Smooth muscle cell (in vitro differentiated cells): Measurements from ENCODE around the gene EPS8L2. TPM values are rescaled to one million over a fixed set of nuclear protein-coding genes. Genes with fewer than 3 reads are reported as not detected.

Experiments
- DNase-seq: peaks from one replicate; lab custom pipeline; 2025; ENCODE audit not compliant: unreplicated experiment; lab: John Stamatoyannopoulos, UW
- H2AFZ ChIP-seq: fragments of 200-600 bp; sonication (generic); 2 replicates; pipeline ENCODE4 v1.6.0; 2016; ENCODE audit warnings: antibody characterized with exemption, low read depth, mild to moderate bottlenecking
- H3F3A ChIP-seq: fragments of 200-600 bp; sonication (generic); 2 replicates; pipeline ENCODE4 v1.6.0; 2017; ENCODE audit warnings: antibody characterized with exemption, low read depth
- H3K27ac ChIP-seq: fragments of 200-600 bp; sonication (generic); 2 replicates; pipeline ENCODE4 v1.5.1; 2016; ENCODE audit warnings: low read depth, mild to moderate bottlenecking
- H3K27me3 ChIP-seq: fragments of 200-600 bp; sonication (generic); 2 replicates; pipeline ENCODE4 v1.6.1; 2016; ENCODE audit warnings: low read depth, mild to moderate bottlenecking
- H3K36me3 ChIP-seq: fragments of 200-600 bp; sonication (generic); 2 replicates; pipeline ENCODE4 v1.5.1; 2016; ENCODE audit warnings: low read depth
- H3K4me1 ChIP-seq: fragments of 200-600 bp; sonication (generic); 2 replicates; pipeline ENCODE4 v1.5.1; 2016; ENCODE audit warnings: low read depth
- H3K4me2 ChIP-seq: fragments of 200-600 bp; sonication (generic); 2 replicates; pipeline ENCODE4 v1.6.0; 2016; ENCODE audit warnings: mild to moderate bottlenecking
- H3K4me3 ChIP-seq: fragments of 200-600 bp; sonication (generic); 2 replicates; pipeline ENCODE4 v1.5.1; 2016; ENCODE audit warnings: mild to moderate bottlenecking
- H3K79me2 ChIP-seq: fragments of 200-600 bp; sonication (generic); 2 replicates; pipeline ENCODE4 v1.6.0; 2016; ENCODE audit warnings: low read depth, mild to moderate bottlenecking
- H3K9ac ChIP-seq: fragments of 200-600 bp; sonication (generic); 2 replicates; pipeline ENCODE4 v1.6.0; 2016; ENCODE audit warnings: low read depth
- H3K9me3 ChIP-seq: fragments of 200-600 bp; sonication (generic); replicated peaks from 2 replicates; pipeline ENCODE4 v1.5.1; 2016; ENCODE audit warnings: low read depth
- H4K20me1 ChIP-seq: fragments of 200-600 bp; sonication (generic); 2 replicates; pipeline ENCODE4 v1.6.0; 2016; ENCODE audit warnings: low read depth
- WGBS: methylation state at CpG from one replicate; pipeline ENCODE4 v1.1.7; 2016; ENCODE audit warnings: low lambda C conversion rate; 5-methylcytosine and 5-hydroxymethylcytosine counted together
- polyA plus RNA-seq: library from polyadenylated mRNA; unstranded; fragments of >200 nt; fragmentation: Nextera tagmentation; extraction: Ambion mirVana; gene quantifications from 2 replicates; pipeline ENCODE4 v1.2.1, GENCODE V29; 2016
- total RNA-seq: library from RNA; depleted of rRNA; stranded (reverse); fragments of >200 nt; gene quantifications from 2 replicates; pipeline ENCODE4 v1.2.3, GENCODE V29; 2014
- TF ChIP-seq, protein P1 (sequence below): fragments of 200-600 bp; sonication (generic); IDR thresholded peaks from 2 replicates; pipeline ENCODE4 v1.5.1; 2017; ENCODE audit warnings: borderline replicate concordance, mild to moderate bottlenecking, antibody characterized with exemption; ENCODE audit not compliant: insufficient read depth, poor library complexity, severe bottlenecking

Gene EPS8L2
- total and polyA plus RNA-seq, 2 experiments from 2014 or later: 37.7 to 47.9 TPM

- Histone ChIP-seq H3K79me2 (peaks cover 5% of the 10 kb centered on the region), H3K9ac (no peak overlapping the region), H3K4me2 (no peak overlapping the region), H3K4me3 (no peak overlapping the region), H3F3A (peaks cover 6% of the 10 kb centered on the region), H4K20me1 (peaks cover 60% of the 10 kb centered on the region), H3K27ac (no peak overlapping the region), H3K9me3 (no peaks in the 10 kb centered on the region), H3K27me3 (no peaks in the 10 kb centered on the region), H3K4me1 (peaks cover 17% of the 10 kb centered on the region), H2AFZ (no peak overlapping the region), H3K36me3 (no peaks in the 10 kb centered on the region)
- TF ChIP-seq, protein P1, sequence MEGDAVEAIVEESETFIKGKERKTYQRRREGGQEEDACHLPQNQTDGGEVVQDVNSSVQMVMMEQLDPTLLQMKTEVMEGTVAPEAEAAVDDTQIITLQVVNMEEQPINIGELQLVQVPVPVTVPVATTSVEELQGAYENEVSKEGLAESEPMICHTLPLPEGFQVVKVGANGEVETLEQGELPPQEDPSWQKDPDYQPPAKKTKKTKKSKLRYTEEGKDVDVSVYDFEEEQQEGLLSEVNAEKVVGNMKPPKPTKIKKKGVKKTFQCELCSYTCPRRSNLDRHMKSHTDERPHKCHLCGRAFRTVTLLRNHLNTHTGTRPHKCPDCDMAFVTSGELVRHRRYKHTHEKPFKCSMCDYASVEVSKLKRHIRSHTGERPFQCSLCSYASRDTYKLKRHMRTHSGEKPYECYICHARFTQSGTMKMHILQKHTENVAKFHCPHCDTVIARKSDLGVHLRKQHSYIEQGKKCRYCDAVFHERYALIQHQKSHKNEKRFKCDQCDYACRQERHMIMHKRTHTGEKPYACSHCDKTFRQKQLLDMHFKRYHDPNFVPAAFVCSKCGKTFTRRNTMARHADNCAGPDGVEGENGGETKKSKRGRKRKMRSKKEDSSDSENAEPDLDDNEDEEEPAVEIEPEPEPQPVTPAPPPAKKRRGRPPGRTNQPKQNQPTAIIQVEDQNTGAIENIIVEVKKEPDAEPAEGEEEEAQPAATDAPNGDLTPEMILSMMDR: no peak
- no peak for DNase-seq
- WGBS: 96% methylated on average over 26 of the region's 26 CpGs
Measured at GRCh38 chr11:702462-703461, 3.3 kb upstream of the EPS8L2 start.

DNA sequence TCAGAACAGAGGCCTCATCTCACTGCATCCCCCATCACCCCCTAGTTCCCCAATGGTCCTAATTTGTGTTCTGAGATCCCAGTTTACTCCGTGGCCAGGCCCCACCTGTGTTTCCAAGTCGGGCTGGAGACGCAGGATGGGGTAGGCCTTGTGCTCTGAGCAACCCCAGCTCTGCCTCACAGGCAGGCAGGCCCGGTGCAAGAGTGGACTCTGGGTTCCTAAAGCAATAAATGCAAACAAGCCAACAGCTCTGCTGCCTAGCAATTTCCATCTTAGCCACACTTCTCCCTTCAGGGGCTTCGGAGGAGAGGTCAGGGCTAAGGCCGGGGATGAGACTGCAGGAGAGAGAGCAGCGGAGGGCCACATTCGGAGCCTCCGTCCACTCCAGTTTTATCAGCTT lies 2.5 kb upstream of the EPS8L2 start:
- WGBS: 93% methylated on average over 9 of the region's 9 CpGs
- DNase-seq: no peak
- peaks cover 5% of the 10 kb centered on the region for H3F3A ChIP-seq
- TF ChIP-seq, protein P1: no peak
- H3K79me2 ChIP-seq: peaks cover 5% of the 10 kb centered on the region
- H2AFZ ChIP-seq: no peak overlapping the region
- H3K27me3 ChIP-seq: no peaks in the 10 kb centered on the region
- H3K9me3 ChIP-seq: no peaks in the 10 kb centered on the region
- H3K36me3 ChIP-seq: no peaks in the 10 kb centered on the region
- no peak overlapping the region for H3K4me3 ChIP-seq
- H4K20me1 ChIP-seq: peaks cover 60% of the 10 kb centered on the region
- no peak overlapping the region for H3K4me2 ChIP-seq
- no peak overlapping the region for H3K27ac ChIP-seq
- peaks cover 12% of the 10 kb centered on the region for H3K4me1 ChIP-seq
- no peak overlapping the region for H3K9ac ChIP-seq

GRCh38 chr11:704228-704674 lies 1.8 kb upstream of the EPS8L2 start:
- Histone ChIP-seq H3K79me2 (peaks cover 5% of the 10 kb centered on the region), H3K4me1 (peaks cover 12% of the 10 kb centered on the region), H3K27ac (no peak overlapping the region), H2AFZ (no peak overlapping the region), H3K36me3 (no peaks in the 10 kb centered on the region), H3K9ac (no peak overlapping the region), H4K20me1 (peaks cover 59% of the 10 kb centered on the region), H3K4me3 (no peak overlapping the region), H3K4me2 (no peak overlapping the region), H3K27me3 (no peaks in the 10 kb centered on the region), H3F3A (no peaks in the 10 kb centered on the region), H3K9me3 (no peaks in the 10 kb centered on the region)
- TF ChIP-seq, protein P1: no peak
- DNase-seq: no peak
- 97% methylated on average over 18 of the region's 18 CpGs for WGBS
